ENCODE measurements around the gene CIB2. TPM values are rescaled to one million over a fixed set of nuclear protein-coding genes. Genes with fewer than 3 reads are reported as not detected.

CIB2 gene
- total RNA-seq, 4 donors from 2014 or later: 1.4 to 5.6 (median 3.1) TPM

- TF ChIP-seq CTCF (IDR thresholded peaks at IDR 0.05): no peak
- DNase-seq (ENCODE audit: low spot score): no peak
- no peak for ATAC-seq (ENCODE audit: low FRiP score)
Observed at GRCh38 chr15:78061963-78062427, 69.2 kb downstream of the CIB2 start.

- TF ChIP-seq CTCF (IDR thresholded peaks at IDR 0.05): no peak
- ATAC-seq (ENCODE audit: low FRiP score) (no peak), DNase-seq (ENCODE audit: low spot score) (no peak)
Observed at GRCh38 chr15:78060232-78060631, 71.0 kb downstream of the CIB2 start.

- no peak for TF ChIP-seq CTCF (IDR thresholded peaks at IDR 0.05)
- ATAC-seq (ENCODE audit: low FRiP score): no peak
Observed at GRCh38 chr15:78059110-78059839, 72.0 kb downstream of the CIB2 start.

GRCh38 chr15:78058401-78058935 lies 72.8 kb downstream of the CIB2 start:
- DNase-seq (ENCODE audit: low spot score): no peak
- ATAC-seq (ENCODE audit: low FRiP score): no peak
- TF ChIP-seq CTCF (IDR thresholded peaks at IDR 0.05): no peak

More at GRCh38 chr15:78059110-78059839, 72.0 kb downstream of the CIB2 start:
- no peak for DNase-seq (ENCODE audit: low spot score)

- ATAC-seq (ENCODE audit: low FRiP score): no peak
- no peak for DNase-seq (ENCODE audit: low spot score)
- no peak for TF ChIP-seq CTCF (IDR thresholded peaks at IDR 0.05)
Observed at GRCh38 chr15:78057803-78058202, 73.4 kb downstream of the CIB2 start.

- no peak for TF ChIP-seq CTCF (IDR thresholded peaks at IDR 0.05)
- ATAC-seq (ENCODE audit: low FRiP score): no peak
- no peak for DNase-seq (ENCODE audit: low spot score)
Observed at GRCh38 chr15:78056714-78057269, 74.5 kb downstream of the CIB2 start.
